ENCODE measurements around the gene HTD2.

GRCh38 chr3:58359621-58360020 is 53.3 kb downstream of the HTD2 start:
- TF ChIP-seq CTCF (IDR thresholded peaks at IDR 0.05; ENCODE audit: low read length) (no peak), EZH2phosphoT487 (IDR thresholded peaks at IDR 0.05; ENCODE audit: low read length) (no peak)
